Uterus (tissue), 4 donors: ENCODE results near the gene MAP3K20. TPM values are rescaled to one million over a fixed set of nuclear protein-coding genes. Genes with fewer than 3 reads are reported as not detected.

Source experiments
- DNase-seq, 2 donors: peaks; one replicate each; pipeline ENCODE4 v3.0.0-alpha.2; 2019 to 2020
- H3K27ac ChIP-seq, 2 donors: fragments of 200-600 bp; sonication (generic); 1 replicate in 1 of 2; 2 replicates in 1 of 2; pipeline ENCODE4 v1.5.1; 2016 to 2018
- H3K27me3 ChIP-seq, 2 donors: fragments of 200-600 bp; sonication (generic); one replicate each; pipeline ENCODE4 v1.5.1; 2018 to 2019; ENCODE audit warnings: control low read depth in 1 of 2
- H3K36me3 ChIP-seq, 2 donors: fragments of 200-600 bp; sonication (generic); one replicate each; pipeline ENCODE4 v1.5.1; 2019; ENCODE audit warnings: control low read depth in 1 of 2
- H3K4me1 ChIP-seq, 2 donors: fragments of 200-600 bp; sonication (generic); one replicate each; pipeline ENCODE4 v1.5.1; 2018 to 2019; ENCODE audit warnings: control low read depth in 1 of 2
- H3K4me3 ChIP-seq, 2 donors: fragments of 200-600 bp; sonication (generic); 1 replicate in 1 of 2; 2 replicates in 1 of 2; pipeline ENCODE4 v1.5.1; 2018 to 2019; ENCODE audit warnings: mild to moderate bottlenecking in 1 of 2
- H3K9me3 ChIP-seq, 2 donors: fragments of 200-600 bp; sonication (generic); one replicate each; pipeline ENCODE4 v1.5.1; 2019; ENCODE audit warnings: control low read depth in 1 of 2
- CTCF ChIP-seq, 4 experiments: fragments of 200-600 bp in 2 of 4; fragments of 450-650 bp in 2 of 4; sonication (generic) in 2 of 4; IDR thresholded peaks; one replicate each; pipeline ENCODE4 v1.5.1; 2016 to 2019; ENCODE audit warnings: antibody characterized with exemption in 4 of 4, mild to moderate bottlenecking in 2 of 4, moderate library complexity in 1 of 4
- POLR2A ChIP-seq, 2 donors: fragments of 450-650 bp; IDR thresholded peaks; one replicate each; pipeline ENCODE4 v1.6.1; 2016; ENCODE audit warnings: antibody characterized with exemption in 2 of 2, mild to moderate bottlenecking in 1 of 2, moderate library complexity in 1 of 2
- intact Hi-C: fragments of 100-400 bp; cut with DNase I; formaldehyde crosslinking; loops from one replicate; pipeline ENCODE4 v1.15.1; 2023; ENCODE audit warnings: low total_unique reads
- total RNA-seq, 4 donors: library from RNA; depleted of rRNA in 3 of 4; stranded (reverse); fragments of >200 nt in 3 of 4; gene quantifications; one replicate each; pipeline versions ENCODE4 v1.1.0 to v1.2.4, GENCODE V29; 2014 to 2023
- donor health status: DM: yes; HTN: yes; CAD: no.

The MAP3K20 gene
- total RNA-seq, 4 donors from 2014 or later: 47.6 to 183 (median 124) TPM

GRCh38 chr2:173264151-173264550 lies 188.5 kb downstream of the MAP3K20 start:
- DNase-seq: no peak
- Histone ChIP-seq H3K27me3 (no peaks in the 10 kb centered on the region), H3K9me3 (no peaks in the 10 kb centered on the region), H3K27ac (no peak overlapping the region), H3K4me1 (no peaks in the 10 kb centered on the region), H3K4me3 (no peak overlapping the region), H3K36me3 (no peaks in the 10 kb centered on the region)
- TF ChIP-seq POLR2A (IDR thresholded peaks at IDR 0.05): no peak
- TF ChIP-seq CTCF (IDR thresholded peaks at IDR 0.05): no peak
- intact Hi-C loops: no loop called here

GRCh38 chr2:173264603-173265366 lies 189.1 kb downstream of the MAP3K20 start:
- TF ChIP-seq POLR2A (IDR thresholded peaks at IDR 0.05) (no peak), CTCF (IDR thresholded peaks at IDR 0.05) (no peak)
- Histone ChIP-seq H3K27ac (no peak overlapping the region), H3K36me3 (no peaks in the 10 kb centered on the region), H3K27me3 (no peaks in the 10 kb centered on the region), H3K9me3 (no peaks in the 10 kb centered on the region), H3K4me1 (no peaks in the 10 kb centered on the region), H3K4me3 (no peak overlapping the region)
- intact Hi-C loops: no loop called here
- no peak for DNase-seq

GRCh38 chr2:173271135-173271534 lies 195.5 kb downstream of the MAP3K20 start:
- intact Hi-C loops: no loop called here
- Histone ChIP-seq H3K9me3 (no peaks in the 10 kb centered on the region), H3K27me3 (no peaks in the 10 kb centered on the region), H3K4me1 (no peaks in the 10 kb centered on the region), H3K4me3 (no peak overlapping the region), H3K36me3 (no peaks in the 10 kb centered on the region), H3K27ac (no peak overlapping the region)
- DNase-seq: no peak
- TF ChIP-seq CTCF (IDR thresholded peaks at IDR 0.05) (no peak), POLR2A (IDR thresholded peaks at IDR 0.05) (no peak)

- Histone ChIP-seq H3K27me3 (no peaks in the 10 kb centered on the region), H3K36me3 (no peaks in the 10 kb centered on the region), H3K4me3 (no peak overlapping the region), H3K9me3 (no peaks in the 10 kb centered on the region), H3K4me1 (no peaks in the 10 kb centered on the region), H3K27ac (no peak overlapping the region)
- intact Hi-C loops: no loop called here
- no peak for DNase-seq
- TF ChIP-seq POLR2A (IDR thresholded peaks at IDR 0.05) (no peak), CTCF (IDR thresholded peaks at IDR 0.05) (no peak)
Measured at GRCh38 chr2:173271825-173272224, 196.2 kb downstream of the MAP3K20 start.

- no peaks in the 10 kb centered on the region for H3K36me3 ChIP-seq
- H3K27me3 ChIP-seq: no peaks in the 10 kb centered on the region
- no peak for TF ChIP-seq CTCF (IDR thresholded peaks at IDR 0.05)
- TF ChIP-seq POLR2A (IDR thresholded peaks at IDR 0.05): no peak
- intact Hi-C loops: no loop called here
- no peak overlapping the region for H3K4me3 ChIP-seq
- no peaks in the 10 kb centered on the region for H3K9me3 ChIP-seq
- no peaks in the 10 kb centered on the region for H3K4me1 ChIP-seq
- DNase-seq: no peak
- H3K27ac ChIP-seq: no peak overlapping the region
Measured at GRCh38 chr2:173272849-173273248, 197.2 kb downstream of the MAP3K20 start.
